Measurements from ENCODE around the gene CRYBA4.

CRYBA4 gene

DNA sequence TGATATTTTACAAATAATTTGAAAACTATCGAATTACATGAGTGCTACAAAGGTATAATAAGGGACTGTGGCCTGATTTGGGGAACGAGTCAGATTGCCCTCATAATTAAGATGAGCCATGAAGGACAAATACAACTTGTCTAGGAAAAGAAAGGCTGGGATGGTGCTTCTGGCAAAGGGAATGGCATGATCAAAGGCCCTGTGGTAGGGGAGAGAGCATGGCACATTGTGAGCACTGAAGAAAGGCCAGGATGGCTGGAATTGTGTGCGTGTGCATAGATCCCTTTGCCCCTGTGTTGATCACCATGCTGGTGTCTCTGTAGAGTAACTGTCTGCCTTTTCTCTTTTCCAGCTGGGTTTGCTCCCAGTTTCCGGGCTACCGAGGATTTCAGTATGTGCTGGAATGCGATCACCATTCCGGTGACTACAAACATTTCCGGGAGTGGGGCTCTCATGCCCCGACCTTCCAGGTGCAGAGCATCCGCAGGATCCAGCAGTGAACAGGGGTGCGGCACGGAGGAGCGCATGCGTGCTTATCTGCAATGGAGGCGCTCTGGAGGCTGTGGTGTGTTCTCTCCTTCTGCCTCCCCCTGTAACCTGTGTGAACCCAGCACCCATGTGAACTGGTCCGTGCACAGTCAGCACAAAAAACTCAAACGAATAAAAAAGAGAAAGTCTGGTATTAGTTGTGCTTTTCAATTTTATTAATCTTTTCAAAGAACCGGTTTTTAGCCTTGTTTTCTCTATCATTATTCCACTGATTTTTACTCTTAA, 8.4 kb downstream of the CRYBA4 start:
- DNase-seq: no peak

DNA sequence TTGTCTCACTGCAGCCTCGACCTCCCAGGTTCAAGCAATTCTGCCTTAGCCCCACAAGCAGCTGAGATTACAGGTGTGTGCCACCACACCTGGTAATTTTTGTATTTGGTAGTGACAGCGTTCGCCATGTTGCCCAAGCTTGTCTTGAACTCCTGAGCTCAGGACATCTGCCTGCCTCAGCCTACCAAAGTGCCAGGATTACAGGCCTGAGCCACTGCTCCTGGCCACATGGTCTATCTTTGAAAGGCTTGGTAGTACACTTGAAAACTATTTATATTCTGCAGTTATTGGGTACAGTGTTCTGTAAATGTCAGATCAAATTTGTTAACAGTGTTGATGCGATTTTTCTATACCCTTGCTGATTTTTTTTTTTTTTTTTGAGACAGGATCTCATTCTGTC, 9.5 kb downstream of the CRYBA4 start:
- no peak for DNase-seq

DNA sequence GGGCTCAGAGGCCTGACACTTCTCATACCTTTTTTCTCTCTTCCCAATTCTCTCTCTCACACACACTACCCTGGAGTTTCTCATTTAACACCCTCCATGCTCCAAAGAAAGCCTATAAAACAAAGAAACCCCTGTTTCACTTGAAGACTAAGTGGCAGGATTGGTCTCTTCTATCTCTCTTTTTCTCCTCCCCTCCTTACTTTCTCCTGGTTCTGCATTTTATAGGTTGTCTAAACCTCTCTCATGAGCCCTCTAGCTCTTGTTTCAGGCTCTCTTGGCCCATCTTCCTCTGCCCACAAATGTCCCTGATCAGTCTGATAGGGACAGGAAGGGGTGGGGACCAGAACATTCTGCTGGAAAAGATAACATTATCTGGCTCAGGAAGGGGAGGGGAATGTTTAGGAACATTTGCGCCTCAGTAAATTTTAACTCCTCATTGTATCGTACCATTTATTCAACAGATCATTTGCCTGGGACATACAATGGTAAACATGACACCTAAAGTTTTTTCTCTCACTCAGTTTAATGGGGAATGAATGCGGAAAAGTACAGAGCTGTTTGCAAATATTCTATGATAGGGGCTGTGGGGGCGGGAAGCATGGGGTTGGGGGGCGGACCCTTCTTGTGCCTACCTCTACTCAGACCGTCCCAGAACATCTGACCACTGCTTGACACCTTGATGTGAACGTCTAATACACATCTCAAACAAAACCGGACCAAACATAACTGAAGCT, 10.8 kb downstream of the CRYBA4 start:
- no peak for DNase-seq

DNA sequence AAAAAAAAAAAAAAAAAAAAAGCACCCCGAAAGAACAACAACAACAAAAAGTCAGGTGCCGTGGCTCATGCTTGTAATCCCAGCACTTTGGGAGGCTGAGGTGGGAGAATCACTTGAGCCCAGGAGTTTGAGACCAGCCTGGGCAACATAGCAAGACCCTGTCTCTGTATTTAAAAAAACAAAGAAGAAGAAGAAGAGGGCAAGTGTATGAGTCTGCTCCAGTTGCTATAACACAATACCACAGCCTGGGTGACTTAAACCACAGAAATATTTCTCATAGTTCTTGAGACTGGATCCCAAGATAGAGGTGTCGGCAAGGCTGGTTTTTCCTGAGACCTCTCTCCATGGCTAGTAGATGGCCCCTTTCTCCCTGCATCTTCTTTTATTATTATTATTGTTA, 12.4 kb downstream of the CRYBA4 start:
- DNase-seq: no peak

DNA sequence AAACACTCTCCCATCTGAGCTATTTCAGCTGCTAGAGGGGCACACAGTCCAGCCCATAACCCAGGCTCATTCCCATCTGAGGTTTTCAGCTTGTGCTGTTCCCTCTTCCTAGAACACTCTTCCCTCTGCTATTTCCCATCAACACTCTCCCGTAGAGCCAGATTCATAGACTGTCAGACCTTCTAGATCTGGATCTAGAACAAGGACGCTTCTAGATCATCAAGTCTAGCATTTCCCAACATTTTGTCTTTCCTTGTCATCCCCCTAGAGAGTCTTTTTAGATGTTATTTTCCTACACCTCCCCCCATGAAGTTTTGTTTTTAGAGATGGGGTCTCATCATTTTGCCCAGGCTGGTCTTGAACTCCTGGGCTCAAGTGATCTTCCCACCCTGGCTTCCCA, 13.4 kb downstream of the CRYBA4 start:
- DNase-seq: no peak

DNA sequence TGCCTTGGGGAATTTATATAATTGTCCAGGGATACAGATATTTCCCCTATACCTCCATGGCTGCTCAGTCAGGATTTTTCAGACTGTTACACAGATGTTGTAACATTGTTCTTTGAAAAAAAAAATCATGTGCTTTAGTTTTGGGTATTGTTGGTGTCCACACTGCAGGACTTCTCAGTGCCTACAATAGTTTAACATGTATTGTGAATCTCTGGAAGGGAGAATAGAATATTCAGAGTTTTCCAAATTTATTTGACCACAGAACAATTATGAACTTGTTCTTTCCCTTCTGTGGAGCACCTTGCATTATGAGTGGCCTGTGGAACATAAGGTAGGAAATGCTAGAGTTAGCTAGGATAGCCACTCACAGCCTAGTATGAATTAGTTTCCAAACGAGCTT, 14.5 kb downstream of the CRYBA4 start:
- no peak for DNase-seq

DNA sequence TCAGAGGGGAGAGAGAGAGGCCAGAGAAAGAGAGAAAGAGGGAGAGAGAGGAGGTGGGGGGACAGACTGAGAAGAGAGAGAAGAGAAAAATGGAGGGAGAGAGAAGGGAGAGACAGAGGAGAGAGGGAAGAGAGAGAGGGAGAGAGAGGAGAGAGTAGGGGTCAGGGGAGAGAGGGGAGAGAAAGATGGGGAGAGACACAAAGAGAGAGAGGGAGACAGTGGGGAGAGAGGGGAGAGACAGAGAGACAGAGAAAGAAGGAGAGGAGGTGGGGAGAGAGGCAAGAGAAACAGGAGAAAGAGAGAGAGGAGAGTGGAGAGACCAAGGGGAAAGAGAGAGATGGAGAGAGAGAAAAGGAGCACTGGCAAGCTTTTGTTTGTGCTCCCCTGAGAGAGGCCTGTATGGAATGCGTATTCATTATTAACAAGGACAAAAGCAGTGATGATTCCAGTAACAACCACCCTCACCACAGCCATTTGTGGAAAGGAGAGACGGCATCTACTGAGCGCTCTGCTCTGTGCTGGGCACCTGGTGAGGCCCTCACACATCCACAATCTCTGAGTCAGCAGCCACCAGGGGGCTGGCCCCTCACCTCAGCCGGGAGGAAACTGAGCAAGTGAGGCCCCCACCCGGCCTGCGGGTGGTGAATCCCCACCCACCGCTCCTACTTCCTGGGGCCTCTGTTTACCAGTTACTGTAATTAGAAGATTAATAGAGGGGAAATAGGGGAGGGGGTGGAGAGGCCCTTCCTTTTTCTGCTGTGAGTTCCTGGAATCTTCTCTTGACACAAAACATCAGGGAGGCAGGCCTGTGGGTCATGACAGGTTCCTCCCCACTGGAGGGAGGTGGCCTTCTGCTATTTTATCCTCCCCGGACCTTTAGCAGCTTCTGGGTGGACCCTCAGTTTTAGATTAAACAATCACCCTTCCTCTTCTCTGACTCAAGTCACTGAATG, 21.0 kb downstream of the CRYBA4 start:
- peak; percentile 20 for DNase-seq

DNA sequence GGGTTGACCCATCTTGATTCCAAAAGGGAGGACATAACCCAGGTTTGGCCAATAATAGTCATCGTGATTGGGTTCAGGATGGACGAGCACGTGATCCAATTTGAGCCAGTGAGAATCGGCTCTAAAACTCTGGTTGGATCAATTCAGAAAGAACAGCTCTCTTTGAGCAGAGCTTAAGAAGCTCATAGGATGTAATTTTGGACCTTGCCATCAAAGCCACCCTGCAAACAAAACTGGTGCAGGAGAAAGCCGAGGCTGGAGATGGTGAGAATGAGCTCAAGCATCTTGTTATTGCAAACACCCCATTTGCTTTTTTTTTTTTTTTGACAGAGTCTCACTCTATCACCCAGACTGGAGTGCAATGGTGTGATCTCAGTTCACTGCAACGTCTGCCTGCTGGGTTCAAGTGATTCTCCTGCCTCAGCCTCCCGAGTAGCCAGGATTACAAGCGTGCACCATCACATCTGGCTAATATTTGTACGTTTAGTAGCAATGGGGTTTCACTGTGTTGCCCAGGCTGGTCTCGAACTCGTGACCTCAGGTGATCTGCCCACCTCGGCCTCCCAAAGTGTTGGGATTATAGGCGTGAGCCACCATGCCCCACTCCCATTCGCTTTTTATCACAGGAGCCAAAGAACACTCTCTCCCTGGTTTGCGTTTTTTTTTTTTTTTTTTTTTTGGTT, 21.8 kb downstream of the CRYBA4 start:
- DNase-seq: no peak

DNA sequence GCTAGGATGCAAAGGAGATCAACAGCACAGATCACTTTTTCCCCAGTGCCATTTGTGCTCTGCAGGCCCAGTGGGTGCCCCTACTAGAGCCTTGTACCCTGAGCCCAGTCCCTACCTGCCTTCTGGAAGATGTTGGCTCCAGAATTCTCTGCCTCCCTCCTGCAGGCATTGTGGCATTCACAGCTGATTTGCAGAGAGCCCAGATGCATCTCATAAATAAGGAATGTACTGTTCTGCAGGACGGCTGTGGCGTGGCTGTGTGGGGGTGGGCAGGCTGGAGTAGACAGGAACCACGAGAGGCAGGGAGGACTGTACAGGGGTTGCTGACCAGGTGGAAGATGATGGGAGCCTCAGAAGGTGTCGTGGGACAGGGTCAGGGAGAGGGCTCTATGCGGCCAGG, 24.4 kb downstream of the CRYBA4 start:
- DNase-seq: peak; percentile 24

DNA sequence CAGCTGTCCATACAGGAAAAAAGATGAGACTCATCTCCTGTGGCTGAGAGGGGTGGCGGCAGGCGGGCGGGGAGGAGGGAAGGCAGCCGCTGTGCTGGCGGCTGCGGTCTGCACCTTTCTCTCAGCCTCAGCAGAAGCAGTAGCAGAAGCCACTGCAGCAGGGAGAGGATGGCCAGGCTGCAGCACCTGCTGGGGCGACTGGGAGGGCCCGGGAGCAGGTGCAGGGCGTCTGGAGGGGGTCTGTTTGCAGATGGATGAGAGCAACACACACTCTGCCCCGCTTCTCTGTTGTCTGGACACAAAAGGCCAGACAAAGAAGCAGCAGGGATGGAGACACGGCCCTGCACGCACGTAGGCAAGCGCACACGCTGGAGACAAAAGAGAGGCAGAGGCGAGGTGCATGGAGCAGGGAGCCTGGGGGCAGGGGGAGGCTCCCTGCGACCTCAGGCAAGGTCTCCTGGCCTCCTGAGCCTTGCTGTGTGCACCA, 26.3 kb downstream of the CRYBA4 start:
- peak; percentile 97 for DNase-seq

DNA sequence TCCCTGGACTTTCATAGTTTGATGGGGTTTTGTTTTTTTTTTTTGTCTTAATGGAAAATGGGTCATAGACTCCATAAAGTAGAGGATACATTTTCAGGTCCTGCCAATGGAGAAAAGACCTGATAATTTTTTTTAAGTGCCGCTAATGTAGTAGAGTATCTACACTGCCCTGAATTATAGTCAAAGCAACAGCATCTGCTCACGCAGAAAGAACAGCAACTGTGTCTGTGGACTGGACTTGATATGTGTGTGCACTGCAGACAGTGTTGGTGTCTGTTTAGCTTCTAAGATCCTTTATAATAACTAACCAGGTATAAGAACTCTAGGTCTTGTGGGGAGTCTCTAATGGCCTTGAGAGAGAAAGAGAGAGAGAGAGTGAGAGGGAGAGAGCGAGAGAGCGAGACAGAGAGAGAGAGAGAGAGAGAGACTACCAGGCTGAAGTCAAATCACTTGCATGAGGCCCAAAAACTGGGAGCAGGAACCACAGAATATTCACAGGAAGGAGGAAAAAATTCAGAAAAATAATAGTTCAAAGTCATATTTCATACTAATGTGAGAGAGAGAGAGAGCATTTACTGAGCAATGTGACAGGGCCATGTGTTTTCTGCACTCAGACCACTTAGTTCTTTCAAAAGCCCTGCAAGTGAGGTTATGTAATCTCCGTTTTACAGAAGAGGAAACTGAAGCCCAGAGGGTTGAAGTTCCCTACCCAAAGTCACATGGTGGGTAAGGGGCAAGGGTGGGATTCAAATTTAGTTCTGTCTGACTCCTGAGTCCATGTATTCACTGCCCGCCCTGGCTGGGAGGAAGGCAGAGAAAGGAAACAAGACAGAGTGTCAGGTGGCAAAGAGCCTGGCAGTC, 27.0 kb downstream of the CRYBA4 start:
- DNase-seq: peak; percentile 43

DNA sequence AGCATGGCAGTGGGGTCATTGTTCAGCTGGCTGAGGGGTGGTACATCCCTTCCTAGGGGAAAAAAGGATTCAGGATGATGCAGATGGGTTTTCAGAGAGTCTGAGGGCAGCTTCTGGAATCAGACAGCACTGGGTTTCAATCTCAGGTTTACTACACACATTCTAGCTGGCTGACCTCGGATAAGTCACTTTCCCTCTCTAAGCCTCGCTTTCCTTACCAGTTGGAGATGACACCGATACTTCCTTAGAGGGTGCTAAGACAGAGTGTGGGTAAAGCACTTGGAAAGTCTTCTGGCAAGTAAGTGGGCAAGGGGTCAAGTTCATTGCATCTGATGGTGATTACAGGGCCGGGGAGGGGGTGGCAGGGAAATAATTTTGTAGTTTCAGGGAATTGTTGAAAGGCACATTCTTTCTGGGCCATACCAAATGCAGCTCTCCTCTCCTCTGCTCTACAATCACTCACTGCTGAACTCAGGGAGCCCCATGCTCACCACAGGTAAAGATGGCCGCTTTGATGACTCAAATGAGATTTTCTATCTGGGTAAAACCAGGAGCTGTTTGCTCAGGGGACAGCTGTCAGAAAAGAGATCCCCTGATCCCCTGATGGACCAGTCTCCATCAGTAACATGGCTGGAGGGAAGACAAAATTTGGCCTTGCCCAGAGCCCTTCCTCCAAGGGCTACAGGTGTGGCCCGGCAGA, 29.1 kb downstream of the CRYBA4 start:
- no peak for DNase-seq

DNA sequence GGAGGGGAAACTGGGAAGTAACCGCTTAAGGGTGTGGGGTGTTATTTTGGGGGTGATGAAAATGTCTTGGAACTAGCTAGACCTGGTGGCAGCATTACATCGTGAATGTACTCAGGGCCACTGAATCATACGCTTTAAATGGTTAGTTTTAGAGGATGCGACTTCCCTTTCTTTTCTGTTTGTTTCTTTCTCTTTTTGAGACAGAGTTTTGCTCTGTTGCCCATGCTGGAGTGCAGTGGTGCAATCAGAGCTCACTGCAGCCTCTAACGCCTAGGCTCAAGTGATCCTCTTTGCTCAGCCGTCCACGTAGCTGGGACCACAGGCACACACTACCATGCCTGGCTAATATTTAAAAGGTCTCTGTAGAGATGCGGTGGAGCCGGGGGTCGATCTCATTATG, 30.1 kb downstream of the CRYBA4 start:
- DNase-seq: no peak

DNA sequence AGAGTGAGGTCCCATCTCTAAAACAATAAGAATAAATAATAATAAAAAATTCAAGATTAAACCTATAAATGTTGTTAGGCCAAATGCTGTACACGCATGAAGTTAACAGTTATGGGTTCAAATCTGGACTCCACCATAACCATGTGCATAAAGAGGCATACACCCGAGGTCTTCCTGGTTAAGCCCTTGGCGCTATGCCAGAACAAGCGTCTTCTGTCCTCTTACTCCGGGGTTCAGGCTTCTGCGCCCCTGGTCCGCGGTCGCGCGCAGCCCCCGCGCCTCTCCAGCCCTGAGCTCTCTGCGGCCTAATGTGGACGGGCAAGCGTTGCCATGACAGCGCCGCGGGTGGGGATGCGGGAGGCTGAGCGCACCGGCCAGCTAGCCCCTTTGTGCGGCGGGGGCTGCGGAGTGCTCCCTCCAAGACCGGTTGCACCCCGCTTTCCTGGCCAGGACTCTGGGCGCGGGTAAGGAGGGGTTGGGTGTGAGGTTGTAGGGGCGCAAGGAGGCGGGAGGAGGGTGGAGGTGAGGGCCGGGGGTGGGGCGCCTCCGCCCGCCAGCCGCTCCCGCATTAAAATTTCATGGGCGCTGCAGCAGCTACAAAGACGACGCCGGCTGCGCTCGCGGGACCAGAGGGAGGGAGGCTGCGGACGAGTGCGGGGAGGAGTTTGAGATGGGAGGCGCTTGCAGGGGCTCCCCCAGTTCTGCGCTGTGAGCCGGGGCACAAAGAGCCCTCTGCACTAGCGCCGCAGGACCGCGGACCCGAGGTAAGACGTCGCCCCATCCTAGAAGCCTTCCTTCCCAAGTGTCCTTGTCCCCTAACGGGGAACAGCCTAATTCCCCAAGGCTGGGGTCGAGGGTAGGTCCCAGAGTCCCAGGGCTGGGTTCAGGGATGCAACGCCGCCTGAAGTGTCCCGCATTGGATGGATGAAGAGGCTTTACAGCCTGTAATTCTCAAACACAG, 35.4 kb downstream of the CRYBA4 start, which contains the start of gene MIAT:
Gene MIAT (plus strand): TSS at position 698 of the 961 bp plus-strand sequence.
- peak; percentile 66 for DNase-seq

DNA sequence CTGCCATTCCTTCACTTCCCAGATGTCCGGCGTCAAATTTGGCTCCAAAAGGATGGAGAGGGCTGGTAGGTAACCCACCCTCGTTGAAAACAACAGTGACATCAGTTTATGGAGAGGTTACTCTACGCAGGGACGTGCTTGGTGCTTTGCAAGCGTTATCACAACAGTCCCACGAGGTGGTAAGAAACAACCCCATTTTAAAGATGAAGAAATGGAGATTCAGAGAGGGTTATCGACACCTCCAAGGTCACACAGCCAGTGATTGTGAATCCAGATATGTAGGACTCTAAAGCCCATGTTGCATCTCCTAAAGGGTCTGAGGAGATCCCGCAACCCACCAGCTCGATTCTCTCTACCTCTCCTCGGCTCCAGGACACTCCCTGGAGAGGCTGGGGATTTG, 36.4 kb downstream of the CRYBA4 start:
- no peak for DNase-seq

DNA sequence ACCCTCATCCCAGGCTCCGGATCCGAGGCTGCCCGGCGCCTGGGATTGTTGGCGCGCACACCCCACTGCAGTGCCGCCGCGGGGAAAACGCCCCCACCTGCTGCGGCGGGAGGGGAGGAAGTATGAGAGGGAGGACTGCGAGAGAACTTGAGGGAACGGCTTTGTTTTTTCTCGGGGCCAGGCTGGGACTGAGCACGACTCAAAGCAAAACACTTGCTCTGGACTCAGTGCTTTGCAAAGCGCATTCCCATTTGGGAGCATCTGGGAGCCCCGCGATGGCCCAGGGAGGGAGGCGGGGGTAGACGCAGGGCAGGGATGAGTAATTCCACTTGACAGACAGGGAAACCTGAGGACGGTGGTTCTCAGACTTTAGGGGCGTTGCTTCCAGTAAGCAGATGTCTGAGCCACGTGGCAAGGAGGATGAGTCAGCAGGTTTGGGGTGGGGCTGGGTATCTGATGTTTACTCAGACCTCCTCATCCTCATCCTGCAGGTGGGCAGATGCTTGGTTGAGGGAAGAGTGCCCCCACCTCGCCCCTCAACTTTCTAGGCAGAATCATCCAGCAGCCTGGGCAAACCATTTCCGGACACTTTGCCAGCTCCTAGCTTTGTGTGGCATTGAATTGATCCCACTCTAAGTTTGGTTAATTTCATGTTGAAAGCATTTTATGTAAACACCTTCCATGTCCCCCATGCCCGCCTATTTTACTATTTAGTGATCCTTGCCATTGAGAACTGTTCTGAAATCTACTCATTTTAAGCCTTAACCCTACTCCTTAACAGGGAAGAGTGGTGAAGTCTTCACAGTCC, 37.1 kb downstream of the CRYBA4 start:
- DNase-seq: peak; percentile 85

DNA sequence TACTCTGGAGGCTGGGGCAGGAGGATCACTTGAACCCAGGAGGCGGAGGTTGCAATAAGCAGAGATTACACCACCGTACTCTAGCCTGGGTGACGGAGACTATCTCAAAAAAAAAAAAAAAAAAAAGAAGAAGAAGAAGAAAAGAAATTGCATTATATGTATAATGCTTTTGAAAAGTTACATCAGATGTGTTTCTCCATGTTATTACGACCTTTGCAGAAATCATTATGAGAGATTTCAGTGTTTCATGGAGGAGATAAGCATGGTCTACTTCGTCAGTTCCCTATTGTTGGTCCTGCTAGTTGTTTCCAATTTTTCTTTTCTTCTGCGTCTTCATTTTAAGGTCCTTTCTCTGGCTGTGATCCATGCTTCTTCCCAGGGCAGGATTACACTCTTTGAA, 38.6 kb downstream of the CRYBA4 start:
- no peak for DNase-seq

DNA sequence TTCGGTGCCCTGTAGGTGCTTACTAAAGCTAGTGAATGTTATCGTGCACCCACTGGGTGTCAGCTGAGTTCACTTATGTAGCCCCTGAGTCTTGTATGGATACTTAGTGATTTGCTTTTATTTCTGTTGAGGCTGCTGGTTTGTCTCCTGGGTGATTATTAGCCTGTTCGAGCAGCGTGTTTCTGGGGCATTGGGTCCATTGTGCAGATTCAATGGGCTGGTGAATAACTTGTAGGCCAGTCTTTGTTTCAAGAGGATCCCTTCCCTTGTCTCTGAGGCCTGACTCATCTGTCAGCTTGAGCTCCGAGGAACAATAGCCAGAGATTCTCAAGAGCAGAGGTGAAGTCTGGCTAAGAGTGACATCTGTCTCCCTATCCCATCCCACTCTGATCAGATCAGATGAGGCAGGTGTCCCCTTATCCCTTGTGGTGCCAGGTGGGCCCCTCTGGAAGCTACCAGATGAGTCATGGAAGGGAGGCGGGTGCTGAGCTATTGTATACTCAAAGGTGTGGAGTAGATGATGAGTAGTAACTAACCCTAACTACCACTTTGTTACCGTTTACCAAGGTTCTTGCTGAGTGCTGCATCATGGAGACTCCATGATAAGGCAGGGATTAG, 39.3 kb downstream of the CRYBA4 start:
- peak; percentile 72 for DNase-seq
